Measurements from ENCODE around the gene SHMT2. TPM values are rescaled to one million over a fixed set of nuclear protein-coding genes. Genes with fewer than 3 reads are reported as not detected.

Gene SHMT2
- total RNA-seq, 2 donors from 2014 or later, result 53.2 to 53.7 TPM

DNA sequence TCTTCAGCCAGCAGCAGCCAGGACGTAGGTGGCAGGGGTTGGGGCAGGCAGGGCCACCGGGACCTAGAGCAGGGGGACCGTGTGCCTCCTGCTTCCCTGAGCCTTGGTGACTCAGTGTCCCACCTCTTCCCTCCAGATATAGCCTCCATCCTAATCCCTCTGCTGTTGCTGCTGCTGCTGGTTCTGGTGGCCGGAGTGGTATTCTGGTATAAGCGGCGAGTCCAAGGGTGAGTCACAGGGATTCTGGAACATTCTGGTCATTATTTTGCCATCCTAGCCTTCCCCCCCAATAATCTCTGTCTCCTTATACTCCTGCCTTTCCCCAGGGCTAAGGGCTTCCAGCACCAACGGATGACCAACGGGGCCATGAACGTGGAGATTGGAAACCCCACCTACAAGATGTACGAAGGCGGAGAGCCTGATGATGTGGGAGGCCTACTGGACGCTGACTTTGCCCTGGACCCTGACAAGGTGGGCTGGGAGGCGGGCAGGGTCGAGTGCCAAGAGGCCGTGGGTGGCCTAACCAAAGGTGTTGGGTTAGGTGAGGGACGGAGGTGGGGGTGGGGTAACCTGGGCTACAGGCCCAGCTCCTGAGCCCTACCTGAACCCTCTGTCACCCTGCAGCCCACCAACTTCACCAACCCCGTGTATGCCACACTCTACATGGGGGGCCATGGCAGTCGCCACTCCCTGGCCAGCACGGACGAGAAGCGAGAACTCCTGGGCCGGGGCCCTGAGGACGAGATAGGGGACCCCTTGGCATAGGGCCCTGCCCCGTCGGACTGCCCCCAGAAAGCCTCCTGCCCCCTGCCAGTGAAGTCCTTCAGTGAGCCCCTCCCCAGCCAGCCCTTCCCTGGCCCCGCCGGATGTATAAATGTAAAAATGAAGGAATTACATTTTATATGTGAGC, 17.5 kb upstream of the SHMT2 start:
- intact Hi-C loops (cut with DNase I), result loop anchor here in 1 of 2 donors (2.0 kb wide), 1 partner anchor 27 kb away; no protein-coding TSS in a partner anchor
- DNase-seq (ENCODE audit: low spot score), result no peak

DNA sequence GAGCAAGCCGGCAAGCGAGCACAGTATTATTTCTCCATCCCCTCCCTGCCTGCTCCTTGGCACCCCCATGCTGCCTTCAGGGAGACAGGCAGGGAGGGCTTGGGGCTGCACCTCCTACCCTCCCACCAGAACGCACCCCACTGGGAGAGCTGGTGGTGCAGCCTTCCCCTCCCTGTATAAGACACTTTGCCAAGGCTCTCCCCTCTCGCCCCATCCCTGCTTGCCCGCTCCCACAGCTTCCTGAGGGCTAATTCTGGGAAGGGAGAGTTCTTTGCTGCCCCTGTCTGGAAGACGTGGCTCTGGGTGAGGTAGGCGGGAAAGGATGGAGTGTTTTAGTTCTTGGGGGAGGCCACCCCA, 16.8 kb upstream of the SHMT2 start:
- no peak for DNase-seq (ENCODE audit: low spot score)
- intact Hi-C loops (cut with DNase I), result loop anchor here in 1 of 2 donors (2.0 kb wide), 1 partner anchor 26 kb away; no protein-coding TSS in a partner anchor

DNA sequence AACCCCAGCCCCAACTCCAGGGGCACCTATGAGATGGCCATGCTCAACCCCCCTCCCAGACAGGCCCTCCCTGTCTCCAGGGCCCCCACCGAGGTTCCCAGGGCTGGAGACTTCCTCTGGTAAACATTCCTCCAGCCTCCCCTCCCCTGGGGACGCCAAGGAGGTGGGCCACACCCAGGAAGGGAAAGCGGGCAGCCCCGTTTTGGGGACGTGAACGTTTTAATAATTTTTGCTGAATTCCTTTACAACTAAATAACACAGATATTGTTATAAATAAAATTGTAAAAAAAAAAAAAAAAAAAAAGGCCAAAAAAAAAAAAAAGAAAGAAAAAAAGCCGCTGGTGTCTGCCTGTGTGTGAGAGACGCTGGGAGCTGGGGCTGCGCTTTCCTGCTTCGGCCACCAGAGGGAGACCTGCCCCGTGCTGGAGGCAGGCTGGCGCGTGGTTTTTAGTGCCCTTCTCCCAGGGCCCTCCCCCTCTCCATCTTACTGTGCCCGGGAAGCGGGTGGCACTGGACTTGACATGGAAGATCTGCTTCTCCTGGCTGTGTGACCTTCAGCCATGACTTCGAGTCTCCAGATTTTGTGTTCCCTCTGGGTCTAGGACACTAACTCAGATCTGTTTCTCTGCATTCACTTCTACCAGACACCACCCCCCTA, 16.3 kb upstream of the SHMT2 start:
- intact Hi-C loops (cut with DNase I), result loop anchor here in 1 of 2 donors (2.0 kb wide), 1 partner anchor 26 kb away; no protein-coding TSS in a partner anchor
- DNase-seq (ENCODE audit: low spot score), result peak; percentile 97

DNA sequence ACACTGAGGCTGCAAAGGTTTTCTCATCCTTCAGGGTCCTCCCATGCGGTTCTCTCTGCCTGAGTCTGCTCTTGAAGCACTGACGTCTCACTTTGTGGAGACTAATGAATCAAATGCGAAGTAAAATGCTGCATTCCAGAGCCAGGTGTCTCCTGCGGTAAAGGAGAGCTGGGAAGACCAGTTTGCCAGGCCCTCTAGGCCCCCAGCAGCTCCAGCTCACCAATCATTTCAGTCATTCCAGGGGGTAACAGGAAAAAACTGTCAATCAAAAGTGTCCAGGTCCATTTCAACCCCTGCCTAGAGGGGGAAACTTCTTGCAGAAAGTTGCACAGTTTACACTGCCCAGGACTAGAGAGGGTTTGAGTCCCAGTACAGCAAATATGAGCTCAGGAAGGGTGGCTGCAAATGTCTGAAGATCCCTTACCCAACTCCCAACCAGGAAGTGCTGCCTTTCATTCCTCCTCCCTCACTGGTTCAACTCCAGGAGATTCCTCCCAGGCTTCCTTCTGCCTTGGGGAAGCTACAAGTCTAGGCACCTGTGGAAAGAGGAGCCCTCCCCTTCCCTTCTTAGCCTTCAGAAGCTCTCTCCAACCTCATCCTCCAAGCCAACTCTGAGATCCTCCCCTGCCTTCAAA, 15.6 kb upstream of the SHMT2 start:
- DNase-seq (ENCODE audit: low spot score), result no peak
- intact Hi-C loops (cut with DNase I), result loop anchor here in 1 of 2 donors (2.0 kb wide), 1 partner anchor 25 kb away; no protein-coding TSS in a partner anchor

DNA sequence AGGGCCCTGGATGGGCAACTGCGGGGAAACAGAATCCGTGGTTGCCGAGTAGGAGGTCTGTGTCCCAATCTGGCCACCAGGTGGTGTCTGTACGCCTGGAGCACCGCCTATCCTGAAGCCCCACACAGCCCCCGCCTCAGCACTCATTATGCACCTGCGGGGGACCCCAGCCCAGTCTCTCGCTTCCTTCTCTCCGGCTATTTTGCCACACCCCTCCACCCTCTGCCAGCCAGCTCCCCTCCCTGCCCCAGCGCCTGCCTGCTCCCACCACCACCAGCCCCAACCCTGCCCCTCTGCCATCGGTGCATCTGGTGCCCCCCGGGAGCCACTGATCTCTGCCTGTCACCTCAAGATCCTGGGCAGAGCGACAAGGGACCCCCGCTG, 15.1 kb upstream of the SHMT2 start:
- intact Hi-C loops (cut with DNase I), result no loop called here

DNA sequence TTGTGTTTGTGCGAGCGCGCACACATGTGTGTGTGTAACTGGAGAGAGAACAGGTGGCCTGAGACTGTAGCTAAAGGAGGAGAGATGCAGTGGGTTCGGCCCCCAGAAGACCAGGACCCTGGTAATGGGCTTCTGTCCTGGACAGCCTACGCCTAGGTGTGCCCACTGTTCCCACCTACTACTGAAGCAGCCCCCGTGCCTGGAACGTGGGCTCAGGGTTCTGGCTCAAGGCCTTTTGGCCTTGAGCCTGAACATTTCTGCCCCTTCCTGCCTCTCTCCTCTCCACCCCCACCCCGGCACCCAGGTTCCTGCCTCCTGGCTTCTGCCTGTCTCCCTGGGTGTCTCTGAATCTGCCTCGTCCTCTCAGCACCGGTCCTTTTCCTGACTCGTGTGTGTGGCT, 14.4 kb upstream of the SHMT2 start:
- DNase-seq (ENCODE audit: low spot score), result no peak
- intact Hi-C loops (cut with DNase I), result no loop called here

More for the DNA sequence above, 15.1 kb upstream of the SHMT2 start:
- DNase-seq (ENCODE audit: low spot score), result no peak

DNA sequence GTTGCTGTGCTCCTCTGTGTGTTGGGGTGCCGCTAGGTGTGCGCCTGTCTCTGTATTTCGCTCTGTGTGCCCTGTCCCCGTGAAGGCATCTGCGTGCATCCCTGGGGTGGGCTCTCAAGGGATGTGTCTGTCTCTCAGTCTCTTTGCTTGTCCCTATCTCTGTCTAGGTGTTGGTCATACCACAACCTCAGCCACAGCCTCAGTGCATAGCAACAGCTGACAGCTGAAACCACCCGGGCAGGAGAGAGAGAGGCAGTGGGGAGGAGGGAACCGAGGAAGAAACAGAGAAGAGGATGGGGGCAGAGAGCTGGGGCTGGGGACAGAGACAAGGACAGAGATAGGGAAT, 13.9 kb upstream of the SHMT2 start:
- intact Hi-C loops (cut with DNase I), result no loop called here
- no peak for DNase-seq (ENCODE audit: low spot score)

DNA sequence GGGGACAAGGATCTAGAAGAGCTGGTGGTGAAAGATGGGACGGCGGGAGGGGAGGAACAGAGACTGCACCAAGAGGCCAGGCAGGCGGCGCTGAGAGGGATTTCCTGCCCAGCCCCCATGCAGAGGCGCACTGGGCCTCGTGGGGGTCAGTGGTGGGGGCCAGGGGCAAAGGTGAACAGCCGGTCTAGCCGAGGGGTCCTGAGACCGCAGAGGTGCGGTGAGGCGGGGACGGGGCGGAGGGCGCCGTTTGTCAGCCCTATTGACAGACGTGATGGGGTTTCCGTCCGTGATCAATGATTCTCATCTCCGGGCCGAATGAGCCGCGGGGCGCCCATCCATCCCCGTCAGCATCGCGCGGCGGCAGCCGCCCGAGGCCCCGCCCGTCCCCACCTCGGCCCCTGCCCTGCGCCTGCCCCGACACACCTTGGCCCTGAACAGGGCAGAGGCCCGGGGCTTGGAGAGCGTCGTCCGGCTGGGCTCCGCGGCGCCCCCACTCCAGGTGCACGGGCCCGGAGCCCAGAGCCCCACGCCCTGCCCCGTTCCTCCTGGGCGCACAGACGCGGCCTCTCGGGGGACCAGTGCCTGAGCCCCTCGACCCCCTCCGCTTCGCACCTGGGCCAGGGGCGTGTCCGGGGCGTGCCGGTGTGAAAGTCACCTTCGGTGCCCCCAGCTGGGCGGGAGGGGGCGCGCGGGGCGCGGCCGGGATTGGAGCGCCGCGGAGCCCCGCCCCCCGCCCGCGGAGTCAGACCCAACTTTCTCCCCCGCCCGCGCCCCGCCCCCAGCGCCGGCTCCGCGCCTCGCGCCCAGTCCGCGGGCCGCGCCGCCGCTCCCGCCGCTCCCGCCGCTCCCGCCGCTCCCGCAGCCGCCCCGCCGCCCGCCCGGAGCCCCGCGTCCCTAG, 13.2 kb upstream of the SHMT2 start, which contains the start of gene NXPH4:
Gene NXPH4 (plus strand): TSS at position 781 of the 898 bp plus-strand sequence. CDS start 176 bp downstream, outside the sequence.
- intact Hi-C loops (cut with DNase I), result no loop called here
- no peak for DNase-seq (ENCODE audit: low spot score)

DNA sequence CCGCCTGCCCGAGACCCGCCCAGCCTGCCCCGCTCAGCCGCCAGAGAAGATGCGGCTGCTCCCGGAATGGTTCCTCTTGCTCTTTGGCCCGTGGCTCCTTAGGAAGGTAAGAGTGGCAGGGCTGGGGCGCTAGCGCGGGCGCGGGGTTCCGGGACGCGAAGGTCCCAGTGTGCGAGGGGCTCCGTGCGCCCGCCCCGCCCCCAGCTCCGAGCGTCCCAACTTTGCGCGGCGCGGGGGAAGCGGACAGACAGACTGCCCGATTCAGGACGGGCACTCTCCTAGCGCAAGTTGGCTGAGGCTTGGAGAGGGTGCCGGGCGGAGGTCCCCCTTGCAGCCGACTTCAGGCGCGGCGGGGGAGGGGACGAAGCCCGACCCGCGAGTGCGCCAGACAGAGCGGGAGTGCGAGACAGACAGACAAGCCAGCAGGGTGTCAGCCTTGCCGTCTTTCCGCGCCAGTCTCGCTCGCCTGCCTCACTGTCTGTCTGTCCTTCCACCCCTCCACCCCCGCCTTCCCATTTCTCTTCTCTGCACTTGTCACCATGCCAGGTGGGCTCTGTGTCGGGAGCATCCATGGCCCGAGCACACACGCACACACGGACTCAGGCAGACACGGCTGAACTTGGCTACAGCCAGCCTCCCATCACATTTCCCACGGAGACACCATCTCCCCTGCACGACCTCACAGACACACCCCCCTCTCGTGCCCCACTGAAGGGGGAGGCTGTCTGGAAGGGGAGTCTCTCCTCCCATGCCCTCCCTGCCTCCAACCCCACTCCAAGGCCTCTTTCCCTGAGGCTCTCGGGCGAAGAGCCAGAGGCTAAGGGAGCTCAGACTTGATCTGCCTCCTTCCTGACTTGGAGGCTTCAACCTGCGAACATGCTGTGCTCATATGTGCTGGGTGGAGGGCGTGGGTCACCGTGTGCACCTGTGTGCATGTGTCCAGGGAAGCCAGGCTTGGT, 12.3 kb upstream of the SHMT2 start:
- intact Hi-C loops (cut with DNase I), result no loop called here
- DNase-seq (ENCODE audit: low spot score), result no peak

DNA sequence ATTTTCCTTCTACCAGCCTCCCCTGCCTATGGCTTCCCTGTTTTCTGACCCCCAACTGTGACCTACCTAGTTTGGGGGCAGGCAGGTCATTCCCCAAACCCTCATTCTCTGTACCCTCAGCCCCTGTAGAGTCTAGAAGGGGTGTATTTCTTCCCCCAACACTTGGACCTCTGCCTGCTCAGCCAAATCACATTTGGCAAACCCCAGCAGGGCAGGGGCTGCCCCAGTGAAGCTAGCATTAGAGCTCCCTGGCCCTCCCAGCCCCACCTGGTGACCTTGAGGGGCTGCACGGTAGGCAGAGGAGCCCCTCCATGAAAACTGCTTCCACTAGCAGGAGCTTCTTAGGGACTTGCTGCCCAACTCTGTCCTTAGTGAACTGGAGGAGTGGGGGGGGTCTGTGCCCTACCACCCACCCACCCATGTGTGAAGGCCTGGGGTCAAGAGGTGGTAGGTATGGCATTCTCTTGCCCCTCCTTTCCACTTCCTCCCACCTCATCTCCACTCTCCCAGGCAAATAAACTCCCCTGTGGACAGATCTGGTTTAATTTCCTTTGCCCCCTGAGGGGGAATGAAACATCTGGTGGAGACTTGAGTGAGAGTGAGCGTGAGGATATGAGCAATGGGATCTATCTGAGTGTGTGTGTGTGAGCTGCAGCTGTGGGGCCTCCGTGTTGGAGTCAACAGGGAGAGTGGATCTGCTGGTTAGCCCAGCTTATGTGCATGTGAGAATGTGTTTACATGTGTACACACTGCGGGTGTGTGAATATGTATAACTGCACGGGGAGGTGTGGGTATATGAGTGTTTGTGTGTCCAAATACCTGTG, 11.3 kb upstream of the SHMT2 start:
- intact Hi-C loops (cut with DNase I), result no loop called here
- no peak for DNase-seq (ENCODE audit: low spot score)

DNA sequence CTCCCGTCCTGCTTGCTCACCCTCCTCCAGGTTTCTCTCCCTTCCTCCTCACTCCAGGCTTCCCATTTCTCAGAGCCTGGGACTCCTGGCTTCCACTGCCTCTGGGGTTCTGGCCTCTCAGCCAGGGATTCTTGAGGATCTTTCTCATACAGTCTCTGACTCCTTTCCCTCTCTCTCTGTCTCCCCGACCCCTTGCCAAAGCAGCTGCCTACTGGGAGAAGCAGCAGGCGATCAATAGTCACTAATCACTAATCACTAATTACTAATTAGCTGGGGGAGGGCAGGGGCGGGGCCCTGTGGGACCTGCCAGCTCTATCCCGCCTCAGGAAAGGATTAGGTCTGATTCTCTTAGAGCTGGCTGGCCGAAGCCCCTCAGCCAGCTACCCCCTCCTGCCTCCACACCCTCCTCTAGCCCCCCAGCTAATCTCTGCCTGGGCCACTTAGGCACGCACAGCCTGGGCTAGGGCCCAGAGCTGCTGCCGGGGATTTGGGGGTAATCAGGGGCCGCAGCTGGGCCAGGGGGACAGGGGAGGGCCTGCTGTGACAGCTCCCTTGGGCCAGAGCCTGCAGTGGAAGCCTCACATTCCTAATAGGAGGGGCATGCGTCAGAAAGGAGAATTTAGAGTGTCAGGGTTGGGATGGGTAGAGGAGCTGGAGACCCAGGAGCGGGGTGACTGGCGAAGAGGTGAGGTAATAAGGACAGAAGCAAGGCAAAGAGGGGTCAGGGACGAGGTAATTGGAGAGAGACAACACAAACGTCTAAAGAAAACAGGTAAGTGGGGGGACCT, 10.1 kb upstream of the SHMT2 start:
- intact Hi-C loops (cut with DNase I), result no loop called here

DNA sequence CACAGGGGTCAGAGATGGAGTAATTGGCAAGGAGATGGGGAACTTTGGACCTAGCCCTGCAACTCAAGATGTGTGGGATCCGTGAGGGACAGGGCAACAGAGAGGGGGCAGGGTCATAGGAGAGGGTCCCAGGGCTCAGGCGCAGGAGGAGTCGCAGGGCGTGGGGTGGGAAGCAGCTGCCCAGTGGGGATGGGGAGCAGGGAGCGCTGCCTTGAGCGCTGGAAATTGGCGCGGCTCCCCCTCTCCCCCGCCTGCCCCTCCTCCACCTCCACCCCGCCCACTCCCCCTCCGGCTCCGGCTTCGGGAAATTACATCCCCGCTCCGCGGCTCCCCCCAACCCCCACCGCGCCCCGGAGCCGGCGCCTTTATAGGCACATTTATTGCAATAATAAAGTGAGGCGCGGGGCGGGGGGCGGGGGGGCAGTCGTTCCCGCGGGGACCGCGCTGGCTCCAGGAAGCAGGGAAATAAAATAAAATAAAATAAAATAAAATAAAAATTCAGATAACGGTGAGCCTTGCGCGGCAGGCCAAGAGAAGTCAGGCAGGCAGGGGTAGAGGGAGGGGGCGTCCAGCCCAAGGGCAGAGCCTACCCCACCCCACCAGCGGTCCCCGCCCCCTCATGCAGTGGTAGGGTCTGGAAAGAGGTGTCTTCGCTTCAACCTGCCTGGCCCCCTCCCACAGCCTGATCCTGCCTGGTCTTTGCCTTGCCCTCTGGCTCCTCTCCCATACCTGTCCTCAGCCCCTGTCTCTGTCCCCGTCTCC, 9.3 kb upstream of the SHMT2 start:
- intact Hi-C loops (cut with DNase I), result no loop called here
- no peak for DNase-seq (ENCODE audit: low spot score)

More for the DNA sequence above, 10.1 kb upstream of the SHMT2 start:
- DNase-seq (ENCODE audit: low spot score), result no peak

DNA sequence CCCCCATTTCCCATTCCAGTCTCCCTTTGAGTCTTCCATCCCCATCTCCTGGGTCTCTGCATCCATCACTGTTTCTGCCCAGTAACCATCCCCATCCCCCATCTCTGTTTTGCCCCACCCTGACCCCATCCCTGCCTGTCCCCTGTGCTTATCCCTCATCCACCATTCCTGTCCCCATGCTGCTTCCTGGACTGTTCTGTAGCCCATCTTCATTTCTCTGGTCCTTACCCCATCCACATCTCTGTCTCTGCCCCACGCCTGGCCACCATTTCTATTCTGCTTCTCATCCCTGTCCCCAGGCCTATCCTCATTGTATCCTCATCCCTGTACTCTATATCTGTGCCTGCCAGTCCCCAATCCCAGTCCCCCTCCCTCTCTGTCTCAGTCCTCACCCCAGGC, 8.7 kb upstream of the SHMT2 start:
- intact Hi-C loops (cut with DNase I), result no loop called here
- DNase-seq (ENCODE audit: low spot score), result no peak

DNA sequence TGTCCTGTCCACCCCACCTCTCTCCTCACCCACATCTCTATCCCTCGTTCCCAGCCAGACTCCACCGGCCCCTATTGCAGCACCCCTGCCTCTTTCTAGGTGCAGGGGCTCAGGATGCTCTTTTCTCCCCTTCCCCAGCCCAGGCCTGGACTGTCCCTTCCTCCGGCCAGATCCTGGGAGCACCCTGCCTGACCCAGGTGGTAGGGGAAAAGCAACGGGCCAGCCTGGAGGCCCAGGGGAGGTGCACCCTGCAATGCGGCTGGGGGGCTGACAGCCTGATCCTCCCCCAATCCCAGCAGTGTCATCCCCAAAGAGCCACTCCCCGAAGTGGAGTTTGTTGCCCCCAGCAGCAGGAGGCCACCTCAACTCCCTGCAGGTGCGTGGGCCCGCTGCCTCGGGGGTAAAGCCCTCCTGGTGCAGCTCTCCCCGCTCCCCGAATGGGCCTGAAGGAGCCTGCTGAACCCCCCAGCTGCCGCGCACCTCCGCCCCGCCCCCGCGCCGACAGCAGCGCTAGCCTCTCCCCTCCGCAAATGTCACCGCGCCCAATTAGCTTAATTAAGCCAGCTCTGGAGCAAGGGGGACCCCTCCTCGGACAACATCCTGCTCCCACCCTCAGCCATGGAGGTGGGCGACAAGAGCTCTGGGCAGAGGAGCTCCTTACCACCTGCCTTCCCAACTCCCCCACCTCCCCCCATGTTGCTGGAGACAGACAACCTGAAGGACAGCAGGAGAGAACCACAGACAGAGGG, 8.2 kb upstream of the SHMT2 start:
- intact Hi-C loops (cut with DNase I), result no loop called here
- DNase-seq (ENCODE audit: low spot score), result no peak
